Subcutaneous abdominal adipose tissue (tissue), 5 donors: ENCODE measurements around the gene RGMA.
A peak's percentile ranks its signal among the peaks of the same experiment; 100 is the strongest.

Experiments used
- H3K27ac ChIP-seq: one replicate; pipeline ENCODE4 v1.7.0; 2013; ENCODE audit warnings: low read depth, mild to moderate bottlenecking, inconsistent platforms, low read length, moderate library complexity
- H3K27me3 ChIP-seq, 5 donors: one replicate each; pipeline ENCODE4 v1.7.0; 2013; ENCODE audit warnings: low read length in 5 of 5, inconsistent platforms in 1 of 5; ENCODE audit not compliant: control insufficient read depth in 5 of 5, insufficient read depth in 4 of 5
- H3K36me3 ChIP-seq, 5 donors: one replicate each; pipeline ENCODE4 v1.7.0; 2013; ENCODE audit warnings: low read length in 5 of 5; ENCODE audit not compliant: control insufficient read depth in 5 of 5, insufficient read depth in 5 of 5
- H3K4me1 ChIP-seq, 5 donors: one replicate each; pipeline ENCODE4 v1.7.0; 2013; ENCODE audit warnings: low read length in 5 of 5, mild to moderate bottlenecking in 3 of 5, moderate library complexity in 1 of 5; ENCODE audit not compliant: control insufficient read depth in 5 of 5, insufficient read depth in 5 of 5
- H3K4me3 ChIP-seq, 5 donors: one replicate each; pipeline ENCODE4 v1.7.0; 2013; ENCODE audit warnings: low read length in 5 of 5, low read depth in 1 of 5
- H3K9ac ChIP-seq, 5 donors: one replicate each; pipeline ENCODE4 v1.7.0; 2013; ENCODE audit warnings: low read length in 5 of 5, mild to moderate bottlenecking in 4 of 5, moderate library complexity in 3 of 5
- H3K9me3 ChIP-seq, 5 donors: one replicate each; pipeline ENCODE4 v1.7.0; 2013; ENCODE audit warnings: low read length in 5 of 5; ENCODE audit not compliant: control insufficient read depth in 5 of 5
- donor health status: healthy.
- donor health status: healthy.
- donor health status: healthy.
- donor health status: healthy.
- donor health status: healthy.

Gene RGMA

GRCh38 chr15:93088981-93089726 is at the start of gene RGMA:
Gene RGMA, minus strand, starts transcription at chr15:93089211. Its CDS starts 279 bp downstream, at chr15:93088932.
- H3K4me3 ChIP-seq = peak within 1 kb of the TSS; percentile 51 to 69 (median 68)
- H3K27me3 ChIP-seq = peaks cover 0 to 14% (median 4%) of the 10 kb centered on the region in 5 donors
- no peaks in the 10 kb centered on the region for H3K9me3 ChIP-seq
- no peak within 1 kb of the TSS for H3K27ac ChIP-seq
- peak within 1 kb of the TSS in 2 of 5 donors; percentile 20 to 32 for H3K9ac ChIP-seq
- peaks cover 3 to 45% (median 42%) of the 10 kb centered on the region in 5 donors for H3K4me1 ChIP-seq
- H3K36me3 ChIP-seq = no peaks in the 10 kb centered on the region

- Histone ChIP-seq H3K27ac (no peak overlapping the region), H3K4me1 (no peaks in the 10 kb centered on the region), H3K9ac (no peak overlapping the region), H3K36me3 (no peaks in the 10 kb centered on the region), H3K9me3 (no peaks in the 10 kb centered on the region), H3K4me3 (no peak overlapping the region), H3K27me3 (no peaks in the 10 kb centered on the region)
Measured at GRCh38 chr15:93136606-93137005, 47.6 kb upstream of the RGMA start.

- Histone ChIP-seq H3K4me1 (no peaks in the 10 kb centered on the region), H3K27me3 (no peaks in the 10 kb centered on the region), H3K9me3 (no peaks in the 10 kb centered on the region), H3K4me3 (no peak overlapping the region), H3K27ac (no peak overlapping the region), H3K9ac (no peak overlapping the region), H3K36me3 (no peaks in the 10 kb centered on the region)
Measured at GRCh38 chr15:93135997-93136397, 47.0 kb upstream of the RGMA start.

- H3K27me3 ChIP-seq = no peaks in the 10 kb centered on the region
- H3K4me1 ChIP-seq = no peaks in the 10 kb centered on the region
- H3K27ac ChIP-seq = no peak overlapping the region
- H3K9me3 ChIP-seq = no peaks in the 10 kb centered on the region
- H3K36me3 ChIP-seq = no peaks in the 10 kb centered on the region
- no peak overlapping the region for H3K4me3 ChIP-seq
- no peak overlapping the region for H3K9ac ChIP-seq
Measured at GRCh38 chr15:93135459-93135858, 46.4 kb upstream of the RGMA start.

- Histone ChIP-seq H3K9ac (no peak overlapping the region), H3K27ac (no peak overlapping the region), H3K36me3 (no peaks in the 10 kb centered on the region), H3K4me1 (peaks cover 0 to 7% (median 6%) of the 10 kb centered on the region in 5 donors), H3K9me3 (no peaks in the 10 kb centered on the region), H3K27me3 (no peaks in the 10 kb centered on the region), H3K4me3 (no peak overlapping the region)
Measured at GRCh38 chr15:93131485-93132095, 42.6 kb upstream of the RGMA start.

GRCh38 chr15:93129702-93130488 is 40.9 kb upstream of the RGMA start:
- no peaks in the 10 kb centered on the region for H3K9me3 ChIP-seq
- no peak overlapping the region for H3K4me3 ChIP-seq
- H3K4me1 ChIP-seq = peaks cover 0 to 12% (median 8%) of the 10 kb centered on the region in 5 donors
- no peaks in the 10 kb centered on the region for H3K27me3 ChIP-seq
- H3K9ac ChIP-seq = no peak overlapping the region
- no peaks in the 10 kb centered on the region for H3K36me3 ChIP-seq
- no peak overlapping the region for H3K27ac ChIP-seq

- no peaks in the 10 kb centered on the region for H3K9me3 ChIP-seq
- H3K27ac ChIP-seq = no peak overlapping the region
- H3K9ac ChIP-seq = no peak overlapping the region
- no peaks in the 10 kb centered on the region for H3K36me3 ChIP-seq
- H3K4me3 ChIP-seq = no peak overlapping the region
- no peaks in the 10 kb centered on the region for H3K27me3 ChIP-seq
- H3K4me1 ChIP-seq = peaks cover 0 to 16% (median 14%) of the 10 kb centered on the region in 5 donors
Measured at GRCh38 chr15:93127286-93127685, 38.3 kb upstream of the RGMA start.

- Histone ChIP-seq H3K4me3 (no peak overlapping the region), H3K27ac (no peak overlapping the region), H3K4me1 (peaks cover 0 to 18% (median 17%) of the 10 kb centered on the region in 5 donors), H3K9me3 (no peaks in the 10 kb centered on the region), H3K9ac (no peak overlapping the region), H3K36me3 (no peaks in the 10 kb centered on the region), H3K27me3 (no peaks in the 10 kb centered on the region)
Measured at GRCh38 chr15:93126599-93126998, 37.6 kb upstream of the RGMA start.

GRCh38 chr15:93126148-93126547 is 37.1 kb upstream of the RGMA start:
- peaks cover 0 to 18% (median 17%) of the 10 kb centered on the region in 5 donors for H3K4me1 ChIP-seq
- H3K36me3 ChIP-seq = no peaks in the 10 kb centered on the region
- no peak overlapping the region for H3K4me3 ChIP-seq
- no peak overlapping the region for H3K9ac ChIP-seq
- no peaks in the 10 kb centered on the region for H3K27me3 ChIP-seq
- H3K27ac ChIP-seq = no peak overlapping the region
- no peaks in the 10 kb centered on the region for H3K9me3 ChIP-seq

GRCh38 chr15:93124126-93124525 is 35.1 kb upstream of the RGMA start:
- Histone ChIP-seq H3K9me3 (no peaks in the 10 kb centered on the region), H3K4me1 (peaks cover 0 to 18% (median 17%) of the 10 kb centered on the region in 5 donors)

More at GRCh38 chr15:93124126-93124525, 35.1 kb upstream of the RGMA start:
- Histone ChIP-seq H3K27ac (no peak overlapping the region), H3K4me3 (no peak overlapping the region), H3K9ac (no peak overlapping the region), H3K27me3 (no peaks in the 10 kb centered on the region), H3K36me3 (no peaks in the 10 kb centered on the region)
